IPS DF 6.9 (cell line): ENCODE measurements around the gene SUPT20HL1.
"Not testable (repeated sequence)": the region's sequence is repeated elsewhere in the genome, so short reads cannot be mapped to it uniquely, and the experiment has no call there.

Source experiments
- DNase-seq: peaks from one replicate; pipeline ENCODE4 v3.0.0-alpha.2; 2013; ENCODE audit warnings: low read depth, low spot score
- H3K27ac ChIP-seq: one replicate; pipeline ENCODE4 v1.5.1; 2013; ENCODE audit warnings: low read length, control low read depth
- H3K27me3 ChIP-seq: 2 replicates; pipeline ENCODE4 v1.6.1; 2013; ENCODE audit warnings: mild to moderate bottlenecking, low read length; ENCODE audit not compliant: control insufficient read depth, insufficient read depth
- H3K36me3 ChIP-seq: 2 replicates; pipeline ENCODE4 v1.6.1; 2013; ENCODE audit warnings: low read length; ENCODE audit not compliant: control insufficient read depth, insufficient read depth
- H3K4me1 ChIP-seq: 2 replicates; pipeline ENCODE4 v1.6.1; 2013; ENCODE audit warnings: low read length; ENCODE audit not compliant: control insufficient read depth, insufficient read depth
- H3K4me3 ChIP-seq: 2 replicates; pipeline ENCODE4 v1.5.1; 2013; ENCODE audit warnings: mild to moderate bottlenecking, low read length
- H3K9me3 ChIP-seq: 2 replicates; pipeline ENCODE4 v1.6.1; 2013; ENCODE audit warnings: low read length, inconsistent platforms; ENCODE audit not compliant: control insufficient read depth, insufficient read depth
- WGBS: extraction: QIAGEN DNeasy Blood & Tissue Kit; methylation state at CpG from one replicate; pipeline ENCODE4 v1.1.7; 2013; ENCODE audit warnings: mixed read lengths, missing lambda C conversion rate; ENCODE audit not compliant: insufficient read length, insufficient coverage; 5-methylcytosine and 5-hydroxymethylcytosine counted together

Gene SUPT20HL1

DNA sequence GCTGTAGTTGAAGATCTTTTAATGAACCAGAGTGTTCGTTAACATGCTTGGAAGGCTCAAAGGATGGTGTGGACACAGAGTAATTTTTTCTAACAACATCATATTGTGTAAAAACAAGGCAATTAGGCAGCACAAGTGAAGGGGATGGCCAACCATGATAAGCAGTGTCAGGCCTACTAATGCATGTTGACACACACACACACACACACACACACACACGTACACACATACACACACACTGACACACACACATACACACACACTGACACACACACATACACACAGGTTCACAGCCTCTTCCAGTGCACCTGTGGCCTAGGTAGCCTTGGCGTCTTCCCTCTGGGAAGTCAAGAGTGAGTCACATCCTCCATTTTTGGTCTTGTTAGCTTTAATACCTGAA, at the start of gene SUPT20HL1:
SUPT20HL1 (plus strand) TSS at position 368 of the 400 bp plus-strand sequence. CDS start 2,122 bp downstream, outside the sequence.
- H3K27me3 ChIP-seq, result no peaks in the 10 kb centered on the region
- H3K9me3 ChIP-seq, result no peaks in the 10 kb centered on the region
- DNase-seq, result no peak
- no peak within 1 kb of the TSS for H3K4me3 ChIP-seq
- no CpG with 5 or more reads among the region's 3 CpGs for WGBS
- no peaks in the 10 kb centered on the region for H3K36me3 ChIP-seq
- peaks cover 1% of the 10 kb centered on the region; the same call in 1 of the 2 replicates for H3K4me1 ChIP-seq
- no peak within 1 kb of the TSS for H3K27ac ChIP-seq

DNA sequence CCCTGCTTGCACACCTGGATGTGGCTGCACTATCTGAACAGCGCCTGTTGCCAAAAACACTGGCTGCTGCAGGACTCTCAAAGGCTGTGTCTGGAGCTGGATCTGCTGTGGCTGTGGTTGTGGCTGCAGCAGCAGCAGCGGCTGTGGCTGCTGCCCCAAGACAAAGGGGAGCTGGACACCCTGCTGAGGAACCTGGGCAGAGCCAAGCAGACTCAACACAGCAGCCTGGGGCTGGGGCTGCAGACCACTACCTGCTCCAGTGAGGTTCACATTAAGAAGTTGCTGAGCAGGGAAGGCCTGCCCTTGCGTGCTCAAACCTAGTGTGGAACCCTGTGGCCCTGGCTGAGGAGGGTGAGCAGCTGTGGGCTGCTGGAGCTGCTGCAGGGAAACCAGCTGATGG, 49.5 kb upstream of the SUPT20HL1 start:
- not testable (repeated sequence) for H3K9me3 ChIP-seq, H3K36me3 ChIP-seq, H3K27ac ChIP-seq, H3K4me3 ChIP-seq, H3K27me3 ChIP-seq, DNase-seq, H3K4me1 ChIP-seq
- no CpG with 5 or more reads among the region's 3 CpGs for whole genome bisulfite sequencing

DNA sequence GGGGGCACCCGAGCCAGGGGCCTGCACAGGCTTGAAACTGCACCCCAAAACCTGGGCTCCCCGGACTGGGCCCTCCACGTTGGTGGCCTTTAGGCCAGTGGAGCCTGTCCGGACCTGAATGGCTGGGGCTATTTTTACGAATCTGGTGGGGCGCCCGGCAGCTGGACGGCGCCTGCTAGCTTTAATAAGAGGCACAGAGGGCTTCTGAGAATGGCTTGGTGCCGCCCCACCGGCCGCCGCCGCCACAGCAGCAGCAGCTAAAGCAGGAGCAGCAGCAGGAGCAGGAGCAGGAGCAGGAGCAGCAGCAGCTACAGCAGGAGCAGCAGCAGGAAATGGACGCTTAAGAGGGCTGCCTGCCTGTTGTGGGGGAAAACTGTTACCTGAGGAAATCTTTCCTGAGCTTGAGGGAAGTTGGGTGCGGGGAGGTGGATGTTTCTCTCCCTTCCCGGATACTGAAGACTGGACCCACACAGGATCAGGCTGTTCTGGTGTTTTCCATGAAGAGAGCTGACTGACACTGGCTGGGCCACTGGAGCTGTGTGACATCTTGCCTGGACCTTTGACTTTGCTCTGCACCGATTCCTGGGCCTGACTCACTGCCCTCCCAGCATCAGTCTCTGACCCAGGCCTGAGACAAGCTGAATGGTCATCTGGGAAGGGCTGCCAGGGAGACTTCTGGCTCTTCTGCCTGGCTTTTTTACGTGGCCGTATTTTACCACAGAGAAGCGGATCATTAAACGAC, 48.8 kb upstream of the SUPT20HL1 start:
- WGBS, result no CpG with 5 or more reads among the region's 22 CpGs
- not testable (repeated sequence) for H3K4me1 ChIP-seq, DNase-seq, H3K36me3 ChIP-seq, H3K27ac ChIP-seq, H3K4me3 ChIP-seq, H3K27me3 ChIP-seq, H3K9me3 ChIP-seq

DNA sequence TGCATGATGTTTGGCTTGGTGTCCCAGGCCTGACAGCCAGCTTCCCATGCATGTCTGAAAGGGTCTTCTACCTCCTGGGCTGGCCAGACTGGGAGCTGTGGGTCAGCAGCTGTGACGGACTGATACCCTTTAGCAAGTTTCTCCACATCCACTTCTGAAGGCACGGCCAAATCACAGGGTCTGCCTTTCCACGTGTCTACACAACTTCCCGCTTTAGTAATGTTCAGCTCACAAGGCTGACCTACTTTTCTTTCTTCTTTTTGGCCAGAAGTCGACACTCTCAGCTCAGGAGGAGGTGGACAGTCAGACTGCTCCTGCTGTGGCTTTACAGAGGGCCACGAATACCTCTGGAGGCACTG, 48.2 kb upstream of the SUPT20HL1 start:
- not testable (repeated sequence) for H3K4me1 ChIP-seq, H3K36me3 ChIP-seq, H3K27me3 ChIP-seq, H3K4me3 ChIP-seq, H3K9me3 ChIP-seq, DNase-seq, H3K27ac ChIP-seq
- no CpG with 5 or more reads among the region's 6 CpGs for WGBS

DNA sequence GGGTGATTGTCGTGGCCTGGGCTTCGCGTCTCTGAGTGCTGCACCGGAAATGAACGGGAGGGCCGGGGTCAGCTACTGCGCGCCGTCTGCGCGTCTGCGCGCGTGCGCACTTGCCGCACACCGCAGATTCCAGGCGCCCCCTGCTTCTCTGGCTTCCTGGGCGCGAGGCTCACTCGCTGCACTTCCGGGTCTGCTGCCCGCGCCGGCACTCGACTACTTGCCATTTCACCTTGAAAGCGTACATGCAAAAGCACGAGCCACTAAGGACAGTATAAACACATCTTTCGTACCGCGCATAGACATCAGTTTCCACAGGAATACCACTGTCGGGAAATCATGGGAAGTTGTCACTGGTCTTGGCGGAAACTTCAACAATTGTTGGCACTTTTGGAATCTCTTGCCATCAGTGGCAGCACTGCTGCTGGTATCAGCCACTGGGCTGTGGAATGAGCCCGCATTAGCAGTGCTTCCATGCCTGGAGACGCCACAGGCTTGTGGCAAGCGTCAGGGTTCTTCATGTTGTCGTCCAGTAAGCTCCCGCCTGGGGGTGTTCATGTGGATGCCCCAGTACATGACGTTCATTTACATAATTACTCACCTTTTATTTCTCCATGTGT, 46.3 kb upstream of the SUPT20HL1 start, which contains the start of gene SUPT20HL2:
SUPT20HL2 (minus strand) TSS at position 51 of the 617 bp plus-strand sequence. CDS start 754 bp downstream, outside the sequence.
- Histone ChIP-seq H3K27me3 (no peaks in the 10 kb centered on the region), H3K36me3 (no peaks in the 10 kb centered on the region), H3K27ac (no peak within 1 kb of the TSS), H3K4me1 (no peaks in the 10 kb centered on the region; the same call in none of the 2 replicates), H3K9me3 (no peaks in the 10 kb centered on the region), H3K4me3 (no peak within 1 kb of the TSS)
- DNase-seq, result no peak
- WGBS, result no CpG with 5 or more reads among the region's 39 CpGs

DNA sequence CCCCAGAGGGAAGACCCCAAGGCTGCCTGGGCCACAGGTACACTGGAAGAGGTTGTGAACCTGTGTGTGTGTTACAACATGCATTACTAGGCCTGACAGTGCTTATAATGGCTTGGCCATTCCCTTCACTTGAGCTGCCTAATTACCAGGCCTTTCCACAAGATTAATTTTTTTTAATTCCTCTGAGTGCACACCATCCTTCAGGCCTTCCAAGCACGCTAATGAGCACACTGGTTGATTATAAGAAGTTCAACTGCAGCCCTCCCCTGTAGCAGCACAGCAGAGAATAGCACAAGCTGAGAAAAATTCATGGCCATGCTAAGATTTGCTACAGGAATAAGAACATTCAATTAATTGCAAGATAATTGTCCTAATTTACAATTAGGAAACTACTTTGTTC, 44.3 kb upstream of the SUPT20HL1 start:
- H3K27me3 ChIP-seq, result no peaks in the 10 kb centered on the region
- no peaks in the 10 kb centered on the region for H3K9me3 ChIP-seq
- no peak overlapping the region for H3K27ac ChIP-seq
- DNase-seq, result no peak
- no peaks in the 10 kb centered on the region; the same call in 1 of the 2 replicates for H3K4me1 ChIP-seq
- no peak overlapping the region for H3K4me3 ChIP-seq
- no CpG with 5 or more reads among the region's 1 CpG for WGBS
- no peaks in the 10 kb centered on the region for H3K36me3 ChIP-seq

DNA sequence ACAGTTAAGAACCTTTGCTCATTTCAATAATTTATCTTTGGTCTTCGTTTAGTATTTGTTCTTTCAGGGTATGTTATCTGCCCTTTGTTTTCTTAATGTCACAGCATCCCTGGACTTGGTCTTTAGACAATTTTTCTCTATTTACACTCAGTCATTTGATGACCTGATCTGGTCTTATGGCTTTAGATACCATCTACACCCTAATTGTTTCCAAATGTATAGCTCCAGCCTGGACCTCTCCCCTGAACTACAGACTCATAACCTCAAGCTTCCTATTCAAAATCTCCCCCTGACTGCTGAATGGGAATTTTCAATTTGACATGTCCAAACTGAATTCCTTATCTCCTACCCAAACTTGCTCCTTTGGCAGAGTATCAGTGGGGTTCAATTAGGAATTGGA, 42.9 kb upstream of the SUPT20HL1 start:
- H3K9me3 ChIP-seq, result no peaks in the 10 kb centered on the region
- no peak for DNase-seq
- WGBS, result no CpG with 5 or more reads among the region's 1 CpG
- no peak overlapping the region for H3K27ac ChIP-seq
- no peaks in the 10 kb centered on the region; the same call in 1 of the 2 replicates for H3K4me1 ChIP-seq
- H3K27me3 ChIP-seq, result no peaks in the 10 kb centered on the region
- H3K36me3 ChIP-seq, result no peaks in the 10 kb centered on the region
- no peak overlapping the region for H3K4me3 ChIP-seq

DNA sequence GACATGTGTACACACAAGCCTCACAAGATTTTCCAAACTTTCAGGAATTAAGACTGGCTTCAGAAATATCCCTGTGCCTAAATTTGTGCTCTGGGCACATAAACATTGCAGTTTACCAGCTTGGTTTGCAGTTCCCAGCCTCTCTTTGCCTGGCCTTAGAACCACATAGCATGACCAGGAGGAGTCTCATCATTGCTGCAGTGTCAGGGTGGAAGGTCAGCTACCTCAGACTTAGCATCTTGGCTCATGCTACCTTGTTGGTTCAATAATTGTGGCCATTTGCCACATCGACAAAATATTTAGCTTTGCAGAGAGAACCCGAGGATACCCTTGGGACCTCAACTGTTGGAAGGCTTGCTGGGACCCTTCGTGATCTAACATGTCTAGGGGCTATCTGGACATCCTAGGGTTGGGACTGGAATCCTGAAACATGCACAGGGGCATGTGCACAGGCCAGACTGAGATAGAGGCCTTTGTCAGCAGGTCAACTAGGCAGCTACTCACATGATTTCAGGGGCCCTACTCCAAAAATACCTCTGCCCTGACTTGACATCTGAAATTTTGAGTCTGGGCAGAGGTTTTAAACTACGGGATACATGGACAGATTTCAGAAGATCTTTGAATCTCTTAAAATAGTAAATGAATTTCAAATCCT, 38.6 kb upstream of the SUPT20HL1 start:
- no CpG with 5 or more reads among the region's 4 CpGs for WGBS
- Histone ChIP-seq H3K27me3 (no peaks in the 10 kb centered on the region), H3K9me3 (no peaks in the 10 kb centered on the region), H3K4me1 (no peaks in the 10 kb centered on the region), H3K27ac (no peak overlapping the region), H3K36me3 (no peaks in the 10 kb centered on the region), H3K4me3 (no peak overlapping the region)
- no peak for DNase-seq

DNA sequence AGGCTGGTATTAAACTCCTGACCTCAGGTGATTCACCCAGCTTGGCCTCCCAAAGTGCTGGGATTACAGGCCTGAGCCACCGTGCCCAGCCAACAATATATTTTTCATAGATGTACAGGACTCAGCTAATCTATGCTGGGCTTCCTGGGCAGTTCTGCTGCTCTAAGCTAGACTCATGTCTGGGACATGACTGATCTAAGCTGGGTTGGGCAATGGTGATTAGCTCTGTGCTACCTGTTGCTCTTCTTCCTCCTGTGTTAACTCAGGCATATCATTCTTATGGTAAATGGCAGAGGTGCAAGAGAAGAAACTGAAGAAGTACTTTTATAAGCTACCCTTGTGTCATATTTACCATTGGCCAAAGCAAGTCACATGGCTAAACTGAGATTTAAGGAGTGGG, 35.2 kb upstream of the SUPT20HL1 start:
- WGBS, result no CpG with 5 or more reads among the region's 1 CpG
- no peak overlapping the region for H3K4me3 ChIP-seq
- H3K27me3 ChIP-seq, result no peaks in the 10 kb centered on the region
- no peaks in the 10 kb centered on the region for H3K9me3 ChIP-seq
- DNase-seq, result no peak
- no peaks in the 10 kb centered on the region for H3K36me3 ChIP-seq
- no peak overlapping the region for H3K27ac ChIP-seq
- no peaks in the 10 kb centered on the region for H3K4me1 ChIP-seq

DNA sequence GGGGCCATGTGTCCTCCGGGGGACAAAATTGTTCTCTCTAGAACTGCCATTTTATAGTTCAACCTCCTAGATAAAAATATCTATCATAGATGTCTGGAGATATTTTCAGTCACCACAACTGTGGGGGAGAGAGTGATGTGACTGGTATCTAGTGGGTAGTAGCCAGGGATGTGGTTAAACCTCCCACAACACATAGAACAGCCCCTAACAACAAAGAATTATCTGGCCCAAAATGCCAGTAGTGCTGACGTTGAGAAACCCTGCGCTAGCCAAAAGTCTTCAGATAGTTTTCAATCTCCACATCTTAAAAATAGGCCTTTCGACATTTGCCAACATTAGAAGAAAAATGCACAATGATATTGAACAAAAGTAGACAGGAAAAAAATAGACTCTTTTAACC, 27.6 kb upstream of the SUPT20HL1 start:
- H3K27ac ChIP-seq, result no peak overlapping the region
- H3K36me3 ChIP-seq, result no peaks in the 10 kb centered on the region
- no peaks in the 10 kb centered on the region for H3K27me3 ChIP-seq
- no peak for DNase-seq
- no peak overlapping the region for H3K4me3 ChIP-seq
- no peaks in the 10 kb centered on the region for H3K9me3 ChIP-seq
- no peaks in the 10 kb centered on the region for H3K4me1 ChIP-seq
- WGBS, result no CpG with 5 or more reads among the region's 4 CpGs
